HepG2 (cell line): ENCODE results near the gene GDF7.

Source experiments
- FIP1L1 ChIP-seq: fragments of 200-400 bp; formaldehyde crosslinking; IDR thresholded peaks from 2 replicates; pipeline ENCODE4 v1.6.1; 2018; ENCODE audit warnings: low read depth, mild to moderate bottlenecking, low read length, moderate library complexity, borderline replicate concordance; ENCODE audit not compliant: insufficient read depth
- TCF12 ChIP-seq, 2 experiments: fragments of 450-650 bp in 1 of 2; sonication (generic) in 1 of 2; formaldehyde crosslinking in 1 of 2; IDR thresholded peaks; 2 replicates each; pipeline versions ENCODE4 v1.6.1 to v1.8.0; 2017 to 2022; ENCODE audit warnings: antibody characterized with exemption in 1 of 2, mild to moderate bottlenecking in 1 of 2, missing genetic modification reagents in 1 of 2, moderate library complexity in 1 of 2
- TF ChIP-seq, protein P1 (sequence below): sonication (generic); formaldehyde crosslinking; IDR thresholded peaks from 2 replicates; pipeline ENCODE4 v1.5.0; 2020; ENCODE audit warnings: mild to moderate bottlenecking, missing genetic modification reagents, moderate library complexity

DNA sequence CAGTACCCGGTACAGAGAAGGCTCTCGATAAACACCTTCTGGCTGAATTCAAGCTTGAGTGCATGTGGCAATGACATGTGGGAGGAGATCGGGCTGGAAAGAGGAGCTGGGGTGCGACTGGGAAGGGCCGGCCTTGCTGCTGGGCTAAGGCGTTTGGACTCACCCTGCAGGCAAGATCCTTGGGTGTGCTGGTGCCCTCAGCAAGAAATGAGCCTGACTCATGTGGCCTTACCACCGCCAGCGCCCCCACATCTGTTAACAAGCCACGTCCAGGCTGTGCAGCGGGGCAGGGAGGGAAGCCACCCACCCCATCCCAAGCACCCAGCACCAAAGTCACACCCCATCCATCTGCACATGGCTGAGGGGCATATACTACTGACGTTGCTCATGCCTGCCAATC lies 17.4 kb upstream of the GDF7 start:
- TF ChIP-seq FIP1L1 (no peak), TCF12 (IDR thresholded peaks at IDR 0.05) (no peak), TCF12 (CRISPR knock-in tag; IDR thresholded peaks at IDR 0.05) (no peak)
- TF ChIP-seq, protein P1, sequence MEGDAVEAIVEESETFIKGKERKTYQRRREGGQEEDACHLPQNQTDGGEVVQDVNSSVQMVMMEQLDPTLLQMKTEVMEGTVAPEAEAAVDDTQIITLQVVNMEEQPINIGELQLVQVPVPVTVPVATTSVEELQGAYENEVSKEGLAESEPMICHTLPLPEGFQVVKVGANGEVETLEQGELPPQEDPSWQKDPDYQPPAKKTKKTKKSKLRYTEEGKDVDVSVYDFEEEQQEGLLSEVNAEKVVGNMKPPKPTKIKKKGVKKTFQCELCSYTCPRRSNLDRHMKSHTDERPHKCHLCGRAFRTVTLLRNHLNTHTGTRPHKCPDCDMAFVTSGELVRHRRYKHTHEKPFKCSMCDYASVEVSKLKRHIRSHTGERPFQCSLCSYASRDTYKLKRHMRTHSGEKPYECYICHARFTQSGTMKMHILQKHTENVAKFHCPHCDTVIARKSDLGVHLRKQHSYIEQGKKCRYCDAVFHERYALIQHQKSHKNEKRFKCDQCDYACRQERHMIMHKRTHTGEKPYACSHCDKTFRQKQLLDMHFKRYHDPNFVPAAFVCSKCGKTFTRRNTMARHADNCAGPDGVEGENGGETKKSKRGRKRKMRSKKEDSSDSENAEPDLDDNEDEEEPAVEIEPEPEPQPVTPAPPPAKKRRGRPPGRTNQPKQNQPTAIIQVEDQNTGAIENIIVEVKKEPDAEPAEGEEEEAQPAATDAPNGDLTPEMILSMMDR, result no peak
